ENCODE measurements around the gene RPL7A.
A peak's percentile ranks its signal among the peaks of the same experiment; 100 is the strongest.
"Not testable (repeated sequence)": the region's sequence is repeated elsewhere in the genome, so short reads cannot be mapped to it uniquely, and the experiment has no call there.

Gene RPL7A

GRCh38 chr9:133371261-133371711 is 23.3 kb downstream of the RPL7A start:
- no peak for DNase-seq

- DNase-seq = no peak
These were observed 24.1 kb downstream of the RPL7A start for GRCh38 chr9:133372144-133372543.

GRCh38 chr9:133374612-133375115 is 26.6 kb downstream of the RPL7A start:
- peak; percentile 3 for DNase-seq

- DNase-seq = peak; percentile 43
These were observed 27.2 kb downstream of the RPL7A start for GRCh38 chr9:133375116-133375723.

- peak; percentile 99 for DNase-seq
These were observed 28.0 kb downstream of the RPL7A start, which contains the start of the genes STKLD1 and SURF4 for GRCh38 chr9:133375724-133376654. STKLD1 (plus strand) TSS chr9:133376366; CDS start chr9:133376474, 108 bp downstream. SURF4 (minus strand) TSS chr9:133376060; CDS start chr9:133375969, 91 bp downstream.

- peak; percentile 3 for DNase-seq
These were observed 29.3 kb downstream of the RPL7A start for GRCh38 chr9:133377280-133377679.

- DNase-seq = peak; percentile 8
These were observed 29.8 kb downstream of the RPL7A start for GRCh38 chr9:133377721-133378216.

- peak; percentile 47 for DNase-seq
These were observed 30.5 kb downstream of the RPL7A start for GRCh38 chr9:133378408-133378962.

- peak; percentile 2 for DNase-seq
These were observed 31.4 kb downstream of the RPL7A start for GRCh38 chr9:133379153-133380086.

- peak; percentile 3 for DNase-seq
These were observed 32.7 kb downstream of the RPL7A start for GRCh38 chr9:133380734-133381133.

GRCh38 chr9:133382507-133383141 is 34.6 kb downstream of the RPL7A start:
- no peak for DNase-seq

- DNase-seq = no peak
These were observed 35.4 kb downstream of the RPL7A start for GRCh38 chr9:133383438-133383837.

GRCh38 chr9:133384736-133385321 is 36.8 kb downstream of the RPL7A start:
- no peak for DNase-seq

GRCh38 chr9:133385452-133385851 is 37.4 kb downstream of the RPL7A start:
- no peak for DNase-seq

GRCh38 chr9:133386338-133386737 is 38.3 kb downstream of the RPL7A start:
- DNase-seq = no peak

- DNase-seq = peak; percentile 1
These were observed 39.7 kb downstream of the RPL7A start for GRCh38 chr9:133387680-133388079.

- DNase-seq = no peak
These were observed 41.1 kb downstream of the RPL7A start for GRCh38 chr9:133389025-133389557.

- DNase-seq = no peak
These were observed 41.5 kb downstream of the RPL7A start for GRCh38 chr9:133389562-133389961.

- DNase-seq = no peak
These were observed 42.7 kb downstream of the RPL7A start for GRCh38 chr9:133390713-133391112.

GRCh38 chr9:133391449-133391848 is 43.4 kb downstream of the RPL7A start:
- not testable (repeated sequence) for DNase-seq

- not testable (repeated sequence) for DNase-seq
These were observed 44.3 kb downstream of the RPL7A start for GRCh38 chr9:133392308-133392707.

All from RPMI8226 (cell line).